ENCODE measurements around the gene CANX.
A peak's percentile ranks its signal among the peaks of the same experiment; 100 is the strongest.
"Not testable (repeated sequence)": the region's sequence is repeated elsewhere in the genome, so short reads cannot be mapped to it uniquely, and the experiment has no call there.

The CANX gene

DNA sequence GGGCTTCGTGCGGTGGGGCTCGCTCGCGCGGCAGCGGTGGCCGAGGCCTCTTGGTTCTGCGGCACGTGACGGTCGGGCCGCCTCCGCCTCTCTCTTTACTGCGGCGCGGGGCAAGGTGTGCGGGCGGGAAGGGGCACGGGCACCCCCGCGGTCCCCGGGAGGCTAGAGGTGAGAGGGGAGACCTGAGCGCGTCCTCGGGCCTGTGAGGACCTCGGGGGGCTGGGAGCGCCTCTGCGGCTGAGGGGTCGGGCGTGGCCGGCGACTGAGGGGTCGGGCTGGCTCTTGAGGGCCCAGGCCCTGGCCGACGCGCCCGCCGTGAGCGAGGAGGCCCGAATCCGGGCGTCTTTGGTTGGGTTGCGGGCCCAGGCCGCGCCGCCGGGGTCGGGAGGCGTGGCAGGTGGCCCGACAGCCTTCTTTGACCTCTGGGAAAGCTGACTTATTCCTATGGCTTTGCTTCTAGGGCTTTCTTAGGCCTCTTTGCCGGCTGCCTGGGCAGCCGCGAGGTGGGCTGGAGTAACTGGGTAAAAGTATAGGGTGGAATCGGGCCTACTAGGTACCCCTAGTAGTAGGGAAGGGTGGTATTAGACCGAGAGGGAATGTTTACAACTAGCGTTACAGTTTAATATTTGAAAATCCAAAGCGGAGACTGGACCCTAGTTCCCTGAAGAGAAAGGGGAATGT, at the start of gene CANX:
Gene CANX, plus strand, starts transcription at position 33 of the 681 bp plus-strand sequence. CDS start 6,715 bp downstream, outside the sequence.
- DNase-seq (ENCODE audit: low read depth) = no peak

- not testable (repeated sequence) for DNase-seq (ENCODE audit: low read depth)
Observed at GRCh38 chr5:179649166-179649703, 49.5 kb upstream of the CANX start.

DNA sequence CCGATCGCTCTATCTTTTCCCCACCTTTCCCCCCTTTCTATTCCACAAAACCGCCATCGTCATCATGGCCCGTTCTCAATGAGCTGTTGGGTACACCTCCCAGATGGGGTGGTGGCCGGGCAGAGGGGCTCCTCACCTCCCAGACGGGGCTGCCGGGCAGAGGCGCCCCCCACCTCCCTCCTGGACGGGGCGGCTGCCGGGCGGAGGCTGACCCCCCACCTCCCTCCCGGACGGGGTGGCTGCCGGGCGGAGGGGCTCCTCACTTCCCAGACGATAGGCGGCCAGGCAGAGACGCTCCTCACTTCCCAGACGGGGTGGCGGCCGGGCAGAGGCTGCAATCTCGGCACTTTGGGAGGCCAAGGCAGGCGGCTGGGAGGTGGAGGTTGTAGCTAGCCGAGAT, 48.5 kb upstream of the CANX start:
- DNase-seq (ENCODE audit: low read depth) = not testable (repeated sequence)

DNA sequence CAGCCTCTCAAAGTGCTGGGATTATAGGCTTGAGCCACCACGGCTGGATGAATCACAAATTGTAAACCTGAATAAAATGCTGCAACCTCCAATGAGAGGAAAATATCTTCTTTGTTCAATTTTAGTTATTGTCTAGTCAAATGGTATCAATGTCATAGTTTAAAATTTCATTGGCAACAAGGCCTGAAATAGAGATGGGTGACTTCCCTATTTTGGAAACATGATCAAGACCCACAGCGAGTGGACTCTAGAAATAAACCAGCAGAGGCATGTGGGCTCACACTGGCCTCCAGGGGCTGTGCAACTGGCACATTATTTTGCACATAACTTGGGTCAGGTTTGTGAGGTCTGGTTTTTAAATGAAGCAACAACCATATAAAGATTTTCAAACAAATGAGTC, 45.6 kb upstream of the CANX start:
- DNase-seq (ENCODE audit: low read depth) = not testable (repeated sequence)

DNA sequence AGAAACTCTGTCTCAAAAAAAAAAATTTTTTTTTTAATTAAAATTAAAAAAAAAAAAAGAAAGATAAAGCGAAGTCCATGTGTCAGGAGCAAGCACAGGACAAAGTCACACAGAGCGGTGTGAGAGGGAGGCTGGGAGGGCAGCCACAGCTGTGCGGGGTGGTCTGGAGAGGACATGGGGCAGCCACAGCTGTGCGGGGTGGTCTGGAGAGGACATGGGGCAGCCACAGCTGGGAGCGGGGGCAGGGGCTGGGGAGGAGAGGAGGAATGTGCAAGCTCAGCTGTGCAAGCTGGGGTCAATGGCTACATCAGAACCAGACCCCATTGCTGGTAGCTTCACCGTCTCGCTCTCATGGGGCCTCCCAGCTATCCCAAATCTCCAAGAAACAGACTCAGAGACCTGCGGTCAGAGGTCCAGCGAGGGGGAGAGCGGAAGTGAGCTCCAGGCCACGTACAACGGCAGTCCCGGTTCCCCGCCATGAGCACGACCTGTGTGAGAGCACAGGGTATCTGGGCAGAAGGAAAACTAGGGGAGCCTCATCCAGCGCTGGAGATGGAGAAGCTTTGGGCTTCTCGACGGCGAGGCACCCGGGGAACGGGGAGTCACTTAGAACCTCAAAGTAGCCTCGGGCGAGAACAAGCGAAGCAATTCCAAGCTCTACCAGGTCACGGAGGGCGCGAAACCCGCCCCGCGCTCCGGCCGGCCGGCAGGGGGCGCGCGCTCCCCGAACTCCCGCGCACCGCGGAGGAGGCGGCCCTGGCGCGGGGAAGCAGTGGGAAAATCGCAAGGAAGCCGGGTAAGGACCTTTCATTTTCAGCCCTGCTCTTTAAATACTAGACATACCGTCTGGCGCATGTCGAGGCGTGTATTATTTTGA, 41.2 kb upstream of the CANX start:
- not testable (repeated sequence) for DNase-seq (ENCODE audit: low read depth)

GRCh38 chr5:179658179-179658856, 40.4 kb upstream of the CANX start:
- peak; percentile 29 for DNase-seq (ENCODE audit: low read depth)

DNA sequence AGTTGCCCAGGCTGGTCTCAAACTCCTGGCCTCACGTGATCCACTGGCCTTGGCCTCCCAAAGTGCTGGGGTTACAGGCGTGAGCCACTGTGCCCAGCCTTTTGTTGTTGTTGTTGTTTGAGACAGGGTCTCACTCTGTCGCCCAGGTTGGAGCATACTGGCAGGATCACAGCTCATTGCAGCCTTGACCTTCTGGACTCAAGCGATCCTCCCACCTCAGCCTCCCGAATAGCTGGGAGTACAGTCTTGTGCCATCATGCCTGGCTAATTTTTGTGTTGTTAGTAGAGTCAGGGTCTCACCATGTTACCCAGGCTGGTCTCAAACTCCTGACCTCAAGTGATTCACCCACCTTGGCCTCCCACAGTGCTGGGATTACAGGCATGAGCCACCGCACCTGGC, 37.1 kb upstream of the CANX start:
- not testable (repeated sequence) for DNase-seq (ENCODE audit: low read depth)

DNA sequence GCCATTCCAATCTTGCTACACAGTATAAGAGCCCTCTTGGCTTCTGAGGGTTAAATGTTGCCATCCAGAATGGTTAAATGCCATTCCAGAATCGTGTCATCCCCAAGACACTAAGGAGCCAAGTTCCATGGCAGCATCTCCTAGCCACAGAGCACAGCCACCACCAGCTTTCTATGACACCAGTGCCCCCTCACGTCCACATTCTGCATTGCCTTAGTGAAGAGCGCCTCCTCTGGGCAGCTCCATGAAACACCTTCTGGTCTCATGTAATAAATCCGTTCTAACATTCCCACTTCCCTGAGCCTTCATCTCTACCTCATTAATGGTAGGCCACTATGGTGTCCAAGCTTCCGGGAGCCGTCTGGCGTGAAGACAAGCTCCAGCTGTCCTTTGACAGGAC, 30.4 kb upstream of the CANX start:
- peak; percentile 28 for DNase-seq (ENCODE audit: low read depth)

- DNase-seq (ENCODE audit: low read depth) = no peak
Observed at GRCh38 chr5:179678223-179679013, 20.3 kb upstream of the CANX start.

DNA sequence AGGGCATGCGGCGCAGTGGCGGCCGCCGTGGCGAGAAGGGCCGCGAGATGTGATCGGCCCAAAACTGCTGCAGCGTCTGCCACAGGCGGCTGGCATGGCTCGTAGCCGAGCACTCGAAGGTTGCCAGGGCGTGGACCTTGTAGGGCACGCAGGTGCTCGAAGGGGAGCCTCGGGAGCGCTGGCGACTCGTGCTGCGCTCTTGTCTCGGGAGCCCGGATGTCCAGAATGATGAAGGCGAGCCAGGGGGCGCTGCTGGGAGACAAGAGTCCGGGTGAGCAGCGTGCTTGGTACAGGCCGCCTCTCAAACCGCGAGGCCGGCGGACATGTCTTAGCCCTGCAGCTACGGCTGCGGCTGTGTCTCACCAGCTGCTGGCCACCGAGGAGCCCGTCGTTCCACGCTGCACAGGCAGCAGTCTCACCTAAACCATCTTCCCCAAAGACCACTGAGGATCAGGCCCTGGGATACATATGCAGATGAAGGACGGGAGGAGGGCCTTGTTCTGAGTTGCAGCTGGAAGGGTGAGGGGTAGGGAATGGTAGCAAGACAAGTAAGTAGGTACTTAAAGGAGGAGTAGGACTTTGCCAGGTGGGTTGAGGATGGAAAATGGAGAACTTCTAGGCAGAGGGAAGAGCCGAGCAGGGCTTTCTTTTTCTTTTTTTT, 19.6 kb upstream of the CANX start:
- DNase-seq (ENCODE audit: low read depth) = no peak

- DNase-seq (ENCODE audit: low read depth) = no peak
Observed at GRCh38 chr5:179680014-179680779, 18.6 kb upstream of the CANX start.

GRCh38 chr5:179680780-179681401, 17.9 kb upstream of the CANX start, which contains the start of gene CBY3:
TSS of gene CBY3 (minus strand) at chr5:179681034. CDS start at chr5:179680918, 116 bp downstream.
- DNase-seq (ENCODE audit: low read depth) = no peak

DNA sequence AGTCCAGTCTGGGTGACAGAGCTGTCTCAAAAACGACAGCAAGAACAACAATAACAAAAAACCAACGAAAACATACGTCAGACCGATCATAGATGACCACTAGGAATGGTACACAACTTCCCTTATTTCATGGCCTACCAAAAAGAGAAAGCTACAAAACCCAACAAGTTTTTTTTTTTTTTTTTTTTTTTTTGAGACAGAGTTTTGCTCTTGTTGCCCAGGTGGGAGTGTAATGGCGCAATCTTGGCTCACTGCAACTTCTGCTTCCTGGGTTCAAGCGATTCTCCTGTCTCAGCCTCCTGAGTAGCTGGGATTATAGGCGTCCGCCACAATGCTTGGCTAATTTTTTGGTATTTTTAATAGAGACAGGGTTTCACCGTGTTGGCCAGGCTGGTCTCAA, 9.6 kb upstream of the CANX start:
- DNase-seq (ENCODE audit: low read depth) = not testable (repeated sequence)

- no peak for DNase-seq (ENCODE audit: low read depth)
Observed at GRCh38 chr5:179694561-179694960, 4.2 kb upstream of the CANX start.

GRCh38 chr5:179696603-179697002, 2.2 kb upstream of the CANX start:
- no peak for DNase-seq (ENCODE audit: low read depth)

- no peak for DNase-seq (ENCODE audit: low read depth)
Observed at GRCh38 chr5:179697108-179697507, 1.7 kb upstream of the CANX start.

DNA sequence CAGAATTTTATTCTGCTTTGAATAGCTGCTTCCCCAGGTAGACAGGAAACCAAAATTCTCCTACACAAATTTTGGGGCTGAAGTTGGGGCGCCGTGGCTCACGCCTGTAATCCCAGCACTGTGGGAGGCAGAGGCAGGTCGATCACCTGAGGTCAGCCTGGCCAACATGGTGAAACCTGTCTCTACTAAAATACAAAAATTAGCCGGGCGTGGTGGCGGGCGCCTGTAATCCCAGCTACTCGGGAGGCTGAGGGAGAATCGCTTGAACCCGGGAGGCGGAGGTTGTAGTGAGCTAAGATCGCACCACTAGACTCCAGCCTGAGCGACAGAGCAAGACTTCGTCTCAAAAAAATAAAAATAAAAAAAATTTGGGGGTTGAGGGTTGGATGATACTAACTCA, 1.2 kb upstream of the CANX start:
- not testable (repeated sequence) for DNase-seq (ENCODE audit: low read depth)

GRCh38 chr5:179697993-179698934, 503 bp upstream of the CANX start:
- peak; percentile 95 for DNase-seq (ENCODE audit: low read depth)

All from GM04503 (cell line).